H9 (cell line): Measurements from ENCODE around the gene KRT32. TPM values are rescaled to one million over a fixed set of nuclear protein-coding genes. Genes with fewer than 3 reads are reported as not detected.

ENCODE experiments used
- DNase-seq: peaks from one replicate; pipeline ENCODE4 v3.0.0-alpha.2; 2017
- H2AFZ ChIP-seq: one replicate; pipeline ENCODE4 v1.6.1; 2013; ENCODE audit warnings: mild to moderate bottlenecking, low read length, control low read depth, moderate library complexity
- H2AK5ac ChIP-seq: 2 replicates; pipeline ENCODE4 v1.6.1; 2013; ENCODE audit warnings: low read length, control low read depth, mixed read lengths; ENCODE audit not compliant: insufficient read length
- H2BK120ac ChIP-seq: one replicate; pipeline ENCODE4 v1.6.1; 2013; ENCODE audit warnings: low read depth, mild to moderate bottlenecking, low read length, control low read depth, inconsistent platforms; ENCODE audit not compliant: poor library complexity, severe bottlenecking
- H2BK12ac ChIP-seq: 2 replicates; pipeline ENCODE4 v1.6.1; 2013; ENCODE audit warnings: low read length, control low read depth, mixed read lengths, low read depth; ENCODE audit not compliant: insufficient read length
- H2BK15ac ChIP-seq: 2 replicates; pipeline ENCODE4 v1.6.1; 2013; ENCODE audit warnings: low read depth, low read length, control low read depth
- H2BK20ac ChIP-seq: one replicate; pipeline ENCODE4 v1.6.1; 2013; ENCODE audit warnings: low read depth, mild to moderate bottlenecking, low read length, control low read depth, inconsistent platforms; ENCODE audit not compliant: poor library complexity, severe bottlenecking
- H2BK5ac ChIP-seq: 2 replicates; pipeline ENCODE4 v1.6.1; 2013; ENCODE audit warnings: low read length, control low read depth, mixed read lengths; ENCODE audit not compliant: insufficient read length
- H3K14ac ChIP-seq: 2 replicates; pipeline ENCODE4 v1.6.1; 2013; ENCODE audit warnings: low read length, control low read depth; ENCODE audit not compliant: insufficient read depth
- H3K18ac ChIP-seq: 2 replicates; pipeline ENCODE4 v1.6.1; 2013; ENCODE audit warnings: low read depth, mild to moderate bottlenecking, mixed read lengths, low read length, control low read depth; ENCODE audit not compliant: insufficient read length
- H3K23ac ChIP-seq: 2 replicates; pipeline ENCODE4 v1.6.1; 2013; ENCODE audit warnings: low read length, control low read depth, mixed read lengths, low read depth; ENCODE audit not compliant: insufficient read length
- H3K23me2 ChIP-seq: 2 replicates; pipeline ENCODE4 v1.6.1; 2013; ENCODE audit warnings: low read depth, mild to moderate bottlenecking, mixed read lengths, low read length, control low read depth; ENCODE audit not compliant: insufficient read length, poor library complexity, severe bottlenecking
- H3K27ac ChIP-seq: 2 replicates; pipeline ENCODE4 v1.5.1; 2013; ENCODE audit warnings: low read length, control low read depth, mixed read lengths, low read depth; ENCODE audit not compliant: insufficient read length
- H3K27me3 ChIP-seq: 2 replicates; pipeline ENCODE4 v1.6.1; 2013; ENCODE audit warnings: low read length, control low read depth, inconsistent platforms; ENCODE audit not compliant: insufficient read depth
- H3K4ac ChIP-seq: 2 replicates; pipeline ENCODE4 v1.6.1; 2013; ENCODE audit warnings: low read depth, mild to moderate bottlenecking, control low read depth, inconsistent platforms, low read length, moderate library complexity
- H3K4me1 ChIP-seq: 2 replicates; pipeline ENCODE4 v1.6.1; 2013; ENCODE audit warnings: low read length, control low read depth, inconsistent platforms; ENCODE audit not compliant: insufficient read depth
- H3K4me2 ChIP-seq: 2 replicates; pipeline ENCODE4 v1.6.1; 2013; ENCODE audit warnings: low read length, control low read depth, mixed read lengths; ENCODE audit not compliant: insufficient read length, insufficient read depth
- H3K56ac ChIP-seq: 2 replicates; pipeline ENCODE4 v1.6.1; 2013; ENCODE audit warnings: low read depth, mild to moderate bottlenecking, mixed read lengths, low read length, control low read depth; ENCODE audit not compliant: insufficient read length
- H3K79me1 ChIP-seq: 2 replicates; pipeline ENCODE4 v1.6.1; 2013; ENCODE audit warnings: low read depth, mild to moderate bottlenecking, moderate library complexity, low read length, control low read depth, inconsistent platforms; ENCODE audit not compliant: insufficient read depth, poor library complexity, severe bottlenecking
- H3K79me2 ChIP-seq: 2 replicates; pipeline ENCODE4 v1.6.1; 2013; ENCODE audit warnings: low read length, control low read depth, inconsistent platforms; ENCODE audit not compliant: insufficient read depth
- H3K9ac ChIP-seq: 2 replicates; pipeline ENCODE4 v1.6.1; 2013; ENCODE audit warnings: low read length, control low read depth, mixed read lengths; ENCODE audit not compliant: insufficient read length; ENCODE audit errors: extremely low read depth
- H3K9me3 ChIP-seq: one replicate; pipeline ENCODE4 v1.6.1; 2013; ENCODE audit warnings: low read depth, low read length, inconsistent platforms; ENCODE audit not compliant: control insufficient read depth
- H3T11ph ChIP-seq: one replicate; pipeline ENCODE4 v1.6.1; 2013; ENCODE audit warnings: mild to moderate bottlenecking, low read length, control low read depth, inconsistent platforms
- H4K20me1 ChIP-seq: one replicate; pipeline ENCODE4 v1.6.1; 2013; ENCODE audit not compliant: control insufficient read depth, insufficient read length, insufficient read depth
- H4K5ac ChIP-seq: 2 replicates; pipeline ENCODE4 v1.6.1; 2013; ENCODE audit warnings: low read depth, mild to moderate bottlenecking, mixed read lengths, low read length, control low read depth; ENCODE audit not compliant: insufficient read length
- H4K8ac ChIP-seq: replicated peaks from 2 replicates; pipeline ENCODE4 v1.6.1; 2013; ENCODE audit warnings: low read length, control low read depth, mixed read lengths, low read depth; ENCODE audit not compliant: insufficient read length
- H4K91ac ChIP-seq: 2 replicates; pipeline ENCODE4 v1.6.1; 2013; ENCODE audit warnings: low read depth, mild to moderate bottlenecking, moderate library complexity, mixed read lengths, low read length, control low read depth; ENCODE audit not compliant: insufficient read length
- H3K27ac Mint-ChIP-seq, 3 experiments: 2 replicates in 2 of 3; 3 replicates in 1 of 3; pipeline ENCODE4 v1.8.0; 2020 to 2021; ENCODE audit warnings: mixed read lengths in 3 of 3, mild to moderate bottlenecking in 1 of 3, moderate library complexity in 1 of 3
- H3K27me3 Mint-ChIP-seq: 2 replicates; pipeline ENCODE4 v1.8.0; 2021; ENCODE audit warnings: low read depth, mild to moderate bottlenecking, moderate library complexity, mixed read lengths
- H3K36me3 Mint-ChIP-seq, 3 experiments: 2 replicates in 2 of 3; 3 replicates in 1 of 3; pipeline ENCODE4 v1.8.0; 2020 to 2021; ENCODE audit warnings: low read depth in 3 of 3, mixed read lengths in 3 of 3; ENCODE audit not compliant: insufficient read depth in 1 of 3
- H3K4me1 Mint-ChIP-seq, 2 experiments: 2 replicates each; pipeline ENCODE4 v1.8.0; 2020; ENCODE audit warnings: mixed read lengths in 2 of 2
- H3K4me3 Mint-ChIP-seq, 2 experiments: 2 replicates in 1 of 2; 3 replicates in 1 of 2; pipeline ENCODE4 v1.8.0; 2020 to 2021; ENCODE audit warnings: mild to moderate bottlenecking in 2 of 2, mixed read lengths in 2 of 2, moderate library complexity in 1 of 2
- H3K9me3 Mint-ChIP-seq, 2 experiments: 2 replicates in 1 of 2; 3 replicates in 1 of 2; pipeline ENCODE4 v1.8.0; 2020; ENCODE audit warnings: mild to moderate bottlenecking in 2 of 2, mixed read lengths in 2 of 2, moderate library complexity in 1 of 2
- CTCF ChIP-seq: fragments of 200-600 bp; sonication (generic); conservative IDR thresholded peaks from 3 replicates; pipeline ENCODE4 v1.8.0; 2021; ENCODE audit warnings: antibody characterized with exemption, mild to moderate bottlenecking
- WGBS: extraction: QIAGEN DNeasy Blood & Tissue Kit; methylation state at CpG from one replicate; pipeline ENCODE4 v1.1.7; 2013; ENCODE audit warnings: missing lambda C conversion rate, low lambda C conversion rate, mixed read lengths; ENCODE audit not compliant: insufficient read length; ENCODE audit errors: extremely low coverage; 5-methylcytosine and 5-hydroxymethylcytosine counted together
- total RNA-seq: library from RNA; stranded (reverse); gene quantifications from 2 replicates; pipeline ENCODE4 v1.2.1, GENCODE V29; 2021

KRT32 gene
- total RNA-seq, 1 experiment from 2014 or later: not detected

GRCh38 chr17:41452281-41452680, 14.9 kb downstream of the KRT32 start:
- no peak overlapping the region for H3K23ac ChIP-seq
- H2BK20ac ChIP-seq: no peak overlapping the region
- Mint-ChIP-seq H3K4me3 (no peak overlapping the region), H3K27ac (no peak overlapping the region), H3K9me3 (peaks cover 3 to 13% of the 10 kb centered on the region in 2 experiments), H3K27me3 (peaks cover 10% of the 10 kb centered on the region), H3K36me3 (no peaks in the 10 kb centered on the region; a peak in 4 of 7 replicates), H3K4me1 (no peaks in the 10 kb centered on the region)
- TF ChIP-seq CTCF: no peak
- peaks cover 12% of the 10 kb centered on the region for H3K9me3 ChIP-seq
- H3K79me1 ChIP-seq: no peaks in the 10 kb centered on the region
- H3K79me2 ChIP-seq: no peaks in the 10 kb centered on the region
- no peak overlapping the region for H3K4me2 ChIP-seq
- H3T11ph ChIP-seq: no peak overlapping the region
- H2BK5ac ChIP-seq: no peak overlapping the region
- no peak overlapping the region for H4K91ac ChIP-seq
- no peak overlapping the region for H2AK5ac ChIP-seq
- no peak overlapping the region for H2BK15ac ChIP-seq
- no peak for DNase-seq
- no peak overlapping the region for H3K4ac ChIP-seq
- no peaks in the 10 kb centered on the region for H4K20me1 ChIP-seq
- no CpG with 5 or more reads among the region's 4 CpGs for WGBS
- no peak overlapping the region for H3K14ac ChIP-seq
- no peaks in the 10 kb centered on the region for H3K4me1 ChIP-seq
- no peak overlapping the region for H2BK12ac ChIP-seq
- no peak overlapping the region for H3K9ac ChIP-seq
- no peaks in the 10 kb centered on the region for H3K23me2 ChIP-seq
- H2BK120ac ChIP-seq: no peak overlapping the region
- no peaks in the 10 kb centered on the region for H3K27me3 ChIP-seq
- H3K18ac ChIP-seq: no peak overlapping the region
- H4K8ac ChIP-seq: no peak overlapping the region
- H3K56ac ChIP-seq: no peak overlapping the region
- no peak overlapping the region for H2AFZ ChIP-seq
- no peak overlapping the region for H4K5ac ChIP-seq
- no peak overlapping the region for H3K27ac ChIP-seq
